Panc1 (cell line): Measurements from ENCODE around the gene HNF1B. TPM values are rescaled to one million over a fixed set of nuclear protein-coding genes. Genes with fewer than 3 reads are reported as not detected.

ENCODE experiments used
- ATAC-seq: fragments of 200-7000 bp; cut with Tn5 transposase; 2 replicates; pipeline ENCODE4 v1.9.1; 2020; ENCODE audit warnings: mild to moderate bottlenecking, moderate library complexity
- BruUV-seq: library from RNA; stranded (reverse); fragments of 400-500 nt; replicated peaks from 2 replicates; lab custom pipeline; 2021; lab: Mats Ljungman, UMichigan
- CTCF ChIA-PET: fragments of 300-600 bp; sonication (Branson Sonifier 250); formaldehyde crosslinking; loops from one replicate; lab custom pipeline; 2022; ENCODE audit warnings: antibody characterized with exemption; lab: Charles Lee
- POLR2A ChIA-PET: fragments of 300-600 bp; sonication (Branson Sonifier 250); formaldehyde crosslinking; loops from one replicate; lab custom pipeline; 2022; ENCODE audit warnings: antibody characterized with exemption; lab: Charles Lee
- DNase-seq: peaks from one replicate; pipeline ENCODE4 v3.0.0-alpha.2; 2010; ENCODE audit warnings: low read depth, low spot score
- H3K27ac ChIP-seq: 2 replicates; pipeline ENCODE4 v1.5.1; 2011; ENCODE audit warnings: mild to moderate bottlenecking, low read length, inconsistent platforms
- H3K27me3 ChIP-seq: fragments of 200-500 bp; sonication (Bioruptor generic); 2 replicates; pipeline ENCODE4 v1.6.0; 2014; ENCODE audit warnings: low read length, inconsistent platforms; ENCODE audit not compliant: control insufficient read depth, insufficient read depth
- H3K36me3 ChIP-seq: fragments of 200-500 bp; sonication (Bioruptor generic); 2 replicates; pipeline ENCODE4 v1.5.1; 2014; ENCODE audit warnings: inconsistent platforms, mild to moderate bottlenecking, low read length, moderate library complexity; ENCODE audit not compliant: control insufficient read depth, insufficient read depth
- H3K4me1 ChIP-seq: 2 replicates; pipeline ENCODE4 v1.5.1; 2011; ENCODE audit warnings: inconsistent platforms, mild to moderate bottlenecking, low read length, moderate library complexity; ENCODE audit not compliant: control insufficient read depth, insufficient read depth
- H3K4me3 ChIP-seq, 2 experiments: 2 replicates each; pipeline ENCODE4 v1.5.1; 2011 to 2012; ENCODE audit warnings: low read depth in 2 of 2, low read length in 2 of 2, mild to moderate bottlenecking in 2 of 2, inconsistent platforms in 1 of 2, moderate library complexity in 1 of 2
- H3K9me3 ChIP-seq: fragments of 200-500 bp; sonication (Bioruptor generic); 2 replicates; pipeline ENCODE4 v1.5.1; 2014; ENCODE audit warnings: low read depth, mild to moderate bottlenecking, inconsistent platforms, low read length, moderate library complexity; ENCODE audit not compliant: control insufficient read depth, insufficient read depth
- POLR2AphosphoS5 ChIP-seq: IDR thresholded peaks from 2 replicates; pipeline ENCODE4 v1.6.1; 2012; ENCODE audit warnings: mild to moderate bottlenecking, low read depth, low read length, moderate library complexity
- SIN3A ChIP-seq: IDR thresholded peaks from 2 replicates; pipeline ENCODE4 v1.6.1; 2012; ENCODE audit warnings: low read depth, mild to moderate bottlenecking, low read length, moderate library complexity, borderline replicate concordance; ENCODE audit not compliant: insufficient read depth
- TCF7L2 ChIP-seq: IDR thresholded peaks from 2 replicates; pipeline ENCODE4 v1.6.1; 2011; ENCODE audit warnings: mild to moderate bottlenecking, low read depth, low read length, inconsistent platforms
- in situ Hi-C: cut with HindIII; loops from 2 replicates; pipeline ENCODE4 v1.10.0; 2016; ENCODE audit warnings: low sequenced_read_pairs, low pct_unique_long_range_greater_than_20kb
- intact Hi-C: fragments of 100-400 bp; cut with micrococcal nuclease; formaldehyde crosslinking; loops from one replicate; pipeline ENCODE4 v1.10.0; 2022; ENCODE audit not compliant: unreplicated experiment
- total RNA-seq: library from RNA; stranded (reverse); gene quantifications from one replicate; pipeline ENCODE4 v1.2.1, GENCODE V29; 2021; ENCODE audit not compliant: unreplicated experiment
- TF ChIP-seq, protein P1 (sequence below), 2 experiments: IDR thresholded peaks; 2 replicates each; pipeline ENCODE4 v1.6.1; 2011 to 2012; ENCODE audit warnings: low read depth in 2 of 2, control low read depth in 1 of 2, low read length in 1 of 2, mild to moderate bottlenecking in 1 of 2, moderate library complexity in 1 of 2; ENCODE audit not compliant: insufficient read depth in 1 of 2
- TF ChIP-seq, protein P2 (sequence below): fragments of 450-650 bp; IDR thresholded peaks from 2 replicates; pipeline ENCODE4 v1.5.1; 2017; ENCODE audit warnings: mild to moderate bottlenecking

HNF1B gene
- total RNA-seq, 1 experiment from 2014 or later = not detected

DNA sequence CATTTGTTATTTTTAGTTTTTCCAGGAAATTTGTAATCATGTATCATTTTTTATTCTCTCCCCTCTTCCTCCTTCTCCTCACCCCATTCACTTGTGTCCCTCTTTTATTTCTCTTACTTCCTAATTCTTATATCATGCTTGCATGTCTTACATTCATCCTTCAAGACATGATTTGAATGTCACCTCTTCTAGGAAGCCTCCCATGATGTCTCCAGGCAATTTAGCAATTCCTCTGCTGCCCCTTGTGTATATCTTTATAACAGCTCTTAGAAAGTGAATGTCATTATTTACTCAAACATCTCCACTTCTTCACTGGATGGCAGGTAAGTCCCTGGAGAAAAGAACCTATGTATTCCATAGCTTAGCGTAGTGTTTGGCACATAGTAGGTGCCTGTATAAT, 7.8 kb downstream of the HNF1B start:
- no peak for TF ChIP-seq SIN3A
- TF ChIP-seq TCF7L2 = no peak
- no peak for TF ChIP-seq POLR2AphosphoS5
- TF ChIP-seq, protein P1, sequence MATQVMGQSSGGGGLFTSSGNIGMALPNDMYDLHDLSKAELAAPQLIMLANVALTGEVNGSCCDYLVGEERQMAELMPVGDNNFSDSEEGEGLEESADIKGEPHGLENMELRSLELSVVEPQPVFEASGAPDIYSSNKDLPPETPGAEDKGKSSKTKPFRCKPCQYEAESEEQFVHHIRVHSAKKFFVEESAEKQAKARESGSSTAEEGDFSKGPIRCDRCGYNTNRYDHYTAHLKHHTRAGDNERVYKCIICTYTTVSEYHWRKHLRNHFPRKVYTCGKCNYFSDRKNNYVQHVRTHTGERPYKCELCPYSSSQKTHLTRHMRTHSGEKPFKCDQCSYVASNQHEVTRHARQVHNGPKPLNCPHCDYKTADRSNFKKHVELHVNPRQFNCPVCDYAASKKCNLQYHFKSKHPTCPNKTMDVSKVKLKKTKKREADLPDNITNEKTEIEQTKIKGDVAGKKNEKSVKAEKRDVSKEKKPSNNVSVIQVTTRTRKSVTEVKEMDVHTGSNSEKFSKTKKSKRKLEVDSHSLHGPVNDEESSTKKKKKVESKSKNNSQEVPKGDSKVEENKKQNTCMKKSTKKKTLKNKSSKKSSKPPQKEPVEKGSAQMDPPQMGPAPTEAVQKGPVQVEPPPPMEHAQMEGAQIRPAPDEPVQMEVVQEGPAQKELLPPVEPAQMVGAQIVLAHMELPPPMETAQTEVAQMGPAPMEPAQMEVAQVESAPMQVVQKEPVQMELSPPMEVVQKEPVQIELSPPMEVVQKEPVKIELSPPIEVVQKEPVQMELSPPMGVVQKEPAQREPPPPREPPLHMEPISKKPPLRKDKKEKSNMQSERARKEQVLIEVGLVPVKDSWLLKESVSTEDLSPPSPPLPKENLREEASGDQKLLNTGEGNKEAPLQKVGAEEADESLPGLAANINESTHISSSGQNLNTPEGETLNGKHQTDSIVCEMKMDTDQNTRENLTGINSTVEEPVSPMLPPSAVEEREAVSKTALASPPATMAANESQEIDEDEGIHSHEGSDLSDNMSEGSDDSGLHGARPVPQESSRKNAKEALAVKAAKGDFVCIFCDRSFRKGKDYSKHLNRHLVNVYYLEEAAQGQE (IDR thresholded peaks at IDR 0.05; ENCODE audit: insufficient read depth in 1 of 2, low read depth in 2 of 2, low read length in 1 of 2) = no peak
- TF ChIP-seq, protein P2, sequence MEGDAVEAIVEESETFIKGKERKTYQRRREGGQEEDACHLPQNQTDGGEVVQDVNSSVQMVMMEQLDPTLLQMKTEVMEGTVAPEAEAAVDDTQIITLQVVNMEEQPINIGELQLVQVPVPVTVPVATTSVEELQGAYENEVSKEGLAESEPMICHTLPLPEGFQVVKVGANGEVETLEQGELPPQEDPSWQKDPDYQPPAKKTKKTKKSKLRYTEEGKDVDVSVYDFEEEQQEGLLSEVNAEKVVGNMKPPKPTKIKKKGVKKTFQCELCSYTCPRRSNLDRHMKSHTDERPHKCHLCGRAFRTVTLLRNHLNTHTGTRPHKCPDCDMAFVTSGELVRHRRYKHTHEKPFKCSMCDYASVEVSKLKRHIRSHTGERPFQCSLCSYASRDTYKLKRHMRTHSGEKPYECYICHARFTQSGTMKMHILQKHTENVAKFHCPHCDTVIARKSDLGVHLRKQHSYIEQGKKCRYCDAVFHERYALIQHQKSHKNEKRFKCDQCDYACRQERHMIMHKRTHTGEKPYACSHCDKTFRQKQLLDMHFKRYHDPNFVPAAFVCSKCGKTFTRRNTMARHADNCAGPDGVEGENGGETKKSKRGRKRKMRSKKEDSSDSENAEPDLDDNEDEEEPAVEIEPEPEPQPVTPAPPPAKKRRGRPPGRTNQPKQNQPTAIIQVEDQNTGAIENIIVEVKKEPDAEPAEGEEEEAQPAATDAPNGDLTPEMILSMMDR = no peak
- ChIA-PET CTCF (interaction anchor here (0.6 kb wide), 1 partner anchor 167 kb away, joined by 10 read pairs; no protein-coding TSS in a partner anchor), POLR2A (no interaction called here)
- no peak for DNase-seq
- no peaks in the 10 kb centered on the region for H3K4me1 ChIP-seq
- intact Hi-C loops = no loop called here
- no TSS peak for BruUV-seq
- no peak overlapping the region for H3K4me3 ChIP-seq
- in situ Hi-C loops = no loop called here
- H3K36me3 ChIP-seq = no peaks in the 10 kb centered on the region
- no peak overlapping the region for H3K27ac ChIP-seq
- ATAC-seq = no peak
- H3K9me3 ChIP-seq = no peaks in the 10 kb centered on the region
- peaks cover 18% of the 10 kb centered on the region for H3K27me3 ChIP-seq

DNA sequence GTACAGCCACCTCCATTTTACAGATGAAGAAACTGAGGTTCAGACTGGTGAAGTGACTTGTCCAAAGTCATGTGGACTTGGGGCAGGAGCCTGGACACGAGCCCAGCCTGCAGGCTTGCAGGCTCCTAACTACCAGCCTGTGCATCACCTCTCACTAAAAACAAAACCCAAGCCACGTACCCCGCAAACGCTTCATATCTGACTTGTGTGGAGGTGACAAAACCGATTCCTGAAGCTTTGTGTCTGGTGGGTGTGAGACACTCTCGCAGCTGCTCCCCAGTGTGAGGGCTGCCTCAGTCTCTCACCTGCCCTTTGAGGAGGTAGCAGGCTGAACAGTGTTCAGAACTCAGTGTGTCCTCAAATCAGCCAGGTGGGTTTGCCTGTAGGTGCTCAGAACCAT, 8.4 kb downstream of the HNF1B start:
- no peak overlapping the region for H3K4me3 ChIP-seq
- no peaks in the 10 kb centered on the region for H3K9me3 ChIP-seq
- ChIA-PET CTCF (no interaction called here), POLR2A (no interaction called here)
- no peaks in the 10 kb centered on the region for H3K36me3 ChIP-seq
- ATAC-seq (no peak), DNase-seq (no peak)
- no TSS peak for BruUV-seq
- intact Hi-C loops (no loop called here), in situ Hi-C loops (no loop called here)
- TF ChIP-seq, protein P1 (IDR thresholded peaks at IDR 0.05; ENCODE audit: insufficient read depth in 1 of 2, low read depth in 2 of 2, low read length in 1 of 2) = no peak
- TF ChIP-seq, protein P2 = no peak
- TF ChIP-seq TCF7L2 (no peak), SIN3A (no peak), POLR2AphosphoS5 (no peak)
- no peak overlapping the region for H3K27ac ChIP-seq
- no peaks in the 10 kb centered on the region for H3K4me1 ChIP-seq
- peaks cover 14% of the 10 kb centered on the region for H3K27me3 ChIP-seq
